Activated T-cell treated with anti-CD3 and anti-CD28 coated beads, Interleukin-2, amount 50 U/mL, for 4 hours (primary cell): ENCODE results near the gene HS6ST2. TPM values are rescaled to one million over a fixed set of nuclear protein-coding genes. Genes with fewer than 3 reads are reported as not detected.
"Not testable (repeated sequence)": the region's sequence is repeated elsewhere in the genome, so short reads cannot be mapped to it uniquely, and the experiment has no call there.

ENCODE experiments used
- ATAC-seq, 2 donors: fragments of 200-7000 bp; cut with Tn5 transposase; one replicate each; pipeline ENCODE4 v1.10.0; 2021
- DNase-seq: peaks from one replicate; pipeline ENCODE4 v3.0.0-alpha.2; 2020
- H3K27me3 Mint-ChIP-seq: one replicate; pipeline ENCODE4 v1.8.0; 2021; ENCODE audit warnings: low read depth, mixed read lengths
- H3K36me3 Mint-ChIP-seq: one replicate; pipeline ENCODE4 v1.8.0; 2022; ENCODE audit warnings: mixed read lengths; ENCODE audit not compliant: insufficient read depth
- H3K4me1 Mint-ChIP-seq: one replicate; pipeline ENCODE4 v1.8.0; 2021; ENCODE audit warnings: low read depth, mixed read lengths
- H3K4me3 Mint-ChIP-seq: one replicate; pipeline ENCODE4 v1.8.0; 2021; ENCODE audit warnings: mild to moderate bottlenecking, moderate library complexity, mixed read lengths
- H3K9me3 Mint-ChIP-seq: one replicate; pipeline ENCODE4 v1.8.0; 2021; ENCODE audit warnings: mixed read lengths
- total RNA-seq, 3 donors: library from RNA; stranded (reverse); gene quantifications; one replicate each; pipeline ENCODE4 v1.2.1, GENCODE V29; 2021

The HS6ST2 gene
- total RNA-seq, 3 donors from 2014 or later: 0.63 to 1.4 (median 0.89) TPM

- peaks cover 37% of the 10 kb centered on the region for H3K27me3 Mint-ChIP-seq
- no peak for DNase-seq
- ATAC-seq: peak in 1 of 2 donors; percentile 33
- H3K9me3 Mint-ChIP-seq: no peaks in the 10 kb centered on the region
- H3K4me3 Mint-ChIP-seq: peak overlapping the region; percentile 64
- no peaks in the 10 kb centered on the region for H3K36me3 Mint-ChIP-seq
- H3K4me1 Mint-ChIP-seq: peaks cover 7% of the 10 kb centered on the region
These were observed 978 bp downstream of the HS6ST2 start for GRCh38 chrX:132957211-132958090.

- no peak for DNase-seq
- ATAC-seq: peak in 1 of 2 donors; percentile 14
- Mint-ChIP-seq H3K4me1 (peaks cover 7% of the 10 kb centered on the region), H3K4me3 (peak overlapping the region; percentile 64), H3K36me3 (no peaks in the 10 kb centered on the region), H3K27me3 (peaks cover 37% of the 10 kb centered on the region), H3K9me3 (no peaks in the 10 kb centered on the region)
These were observed 1.8 kb downstream of the HS6ST2 start for GRCh38 chrX:132956421-132957210.

- H3K4me3 Mint-ChIP-seq: no peak overlapping the region
- no peak for DNase-seq
- ATAC-seq: no peak
- no peaks in the 10 kb centered on the region for H3K36me3 Mint-ChIP-seq
- H3K27me3 Mint-ChIP-seq: peaks cover 37% of the 10 kb centered on the region
- peaks cover 7% of the 10 kb centered on the region for H3K4me1 Mint-ChIP-seq
- no peaks in the 10 kb centered on the region for H3K9me3 Mint-ChIP-seq
These were observed 2.7 kb downstream of the HS6ST2 start for GRCh38 chrX:132955690-132956089.

GRCh38 chrX:132954323-132954722, 4.1 kb downstream of the HS6ST2 start:
- no peak for ATAC-seq
- Mint-ChIP-seq H3K9me3 (no peaks in the 10 kb centered on the region), H3K27me3 (peaks cover 31% of the 10 kb centered on the region), H3K36me3 (no peaks in the 10 kb centered on the region), H3K4me3 (no peak overlapping the region), H3K4me1 (peaks cover 7% of the 10 kb centered on the region)
- DNase-seq: no peak

GRCh38 chrX:132953354-132953753, 5.1 kb downstream of the HS6ST2 start:
- Mint-ChIP-seq H3K4me1 (peaks cover 4% of the 10 kb centered on the region), H3K4me3 (no peak overlapping the region), H3K36me3 (no peaks in the 10 kb centered on the region), H3K9me3 (no peaks in the 10 kb centered on the region), H3K27me3 (peaks cover 23% of the 10 kb centered on the region)
- DNase-seq (no peak), ATAC-seq (no peak)

GRCh38 chrX:132948648-132949260, 9.7 kb downstream of the HS6ST2 start:
- Mint-ChIP-seq H3K27me3 (peaks cover 2% of the 10 kb centered on the region), H3K4me1 (no peaks in the 10 kb centered on the region), H3K36me3 (no peaks in the 10 kb centered on the region), H3K4me3 (no peak overlapping the region), H3K9me3 (no peaks in the 10 kb centered on the region)
- no peak for ATAC-seq
- DNase-seq: no peak

- not testable (repeated sequence) for H3K9me3 Mint-ChIP-seq, H3K36me3 Mint-ChIP-seq, H3K4me3 Mint-ChIP-seq, H3K4me1 Mint-ChIP-seq, DNase-seq, H3K27me3 Mint-ChIP-seq, ATAC-seq
These were observed 13.3 kb downstream of the HS6ST2 start for GRCh38 chrX:132945055-132945599.

GRCh38 chrX:132940727-132941327, 17.6 kb downstream of the HS6ST2 start:
- H3K4me3 Mint-ChIP-seq: no peak overlapping the region
- no peaks in the 10 kb centered on the region for H3K4me1 Mint-ChIP-seq
- DNase-seq (no peak), ATAC-seq (no peak)
- no peaks in the 10 kb centered on the region for H3K36me3 Mint-ChIP-seq
- H3K27me3 Mint-ChIP-seq: no peaks in the 10 kb centered on the region
- no peaks in the 10 kb centered on the region for H3K9me3 Mint-ChIP-seq

GRCh38 chrX:132933170-132933569, 25.3 kb downstream of the HS6ST2 start:
- ATAC-seq: no peak
- no peak overlapping the region for H3K4me3 Mint-ChIP-seq

GRCh38 chrX:132924426-132924825, 34.0 kb downstream of the HS6ST2 start:
- Mint-ChIP-seq H3K4me3 (no peak overlapping the region), H3K27me3 (peaks cover 6% of the 10 kb centered on the region), H3K4me1 (no peaks in the 10 kb centered on the region), H3K36me3 (no peaks in the 10 kb centered on the region), H3K9me3 (no peaks in the 10 kb centered on the region)
- ATAC-seq: no peak
- DNase-seq: no peak

More at GRCh38 chrX:132933170-132933569, 25.3 kb downstream of the HS6ST2 start:
- H3K9me3 Mint-ChIP-seq: no peaks in the 10 kb centered on the region
- H3K27me3 Mint-ChIP-seq: peaks cover 4% of the 10 kb centered on the region
- no peaks in the 10 kb centered on the region for H3K4me1 Mint-ChIP-seq
- no peaks in the 10 kb centered on the region for H3K36me3 Mint-ChIP-seq
- DNase-seq: no peak

GRCh38 chrX:132918523-132918922, 39.9 kb downstream of the HS6ST2 start:
- ATAC-seq: no peak
- no peaks in the 10 kb centered on the region for H3K36me3 Mint-ChIP-seq

GRCh38 chrX:132916349-132916748, 42.1 kb downstream of the HS6ST2 start:
- DNase-seq: no peak
- ATAC-seq: no peak
- Mint-ChIP-seq H3K9me3 (no peaks in the 10 kb centered on the region), H3K27me3 (peaks cover 8% of the 10 kb centered on the region), H3K36me3 (no peaks in the 10 kb centered on the region), H3K4me1 (no peaks in the 10 kb centered on the region), H3K4me3 (no peak overlapping the region)

More at GRCh38 chrX:132918523-132918922, 39.9 kb downstream of the HS6ST2 start:
- Mint-ChIP-seq H3K4me3 (no peak overlapping the region), H3K27me3 (peaks cover 6% of the 10 kb centered on the region), H3K9me3 (no peaks in the 10 kb centered on the region), H3K4me1 (no peaks in the 10 kb centered on the region)
- DNase-seq: no peak

GRCh38 chrX:132909643-132910042, 48.8 kb downstream of the HS6ST2 start:
- DNase-seq: no peak
- Mint-ChIP-seq H3K4me3 (no peak overlapping the region), H3K9me3 (no peaks in the 10 kb centered on the region), H3K4me1 (no peaks in the 10 kb centered on the region), H3K27me3 (peaks cover 2% of the 10 kb centered on the region), H3K36me3 (no peaks in the 10 kb centered on the region)
- no peak for ATAC-seq

- no peak for DNase-seq
- H3K4me1 Mint-ChIP-seq: no peaks in the 10 kb centered on the region
- H3K27me3 Mint-ChIP-seq: peaks cover 2% of the 10 kb centered on the region
- H3K36me3 Mint-ChIP-seq: no peaks in the 10 kb centered on the region
- H3K9me3 Mint-ChIP-seq: no peaks in the 10 kb centered on the region
- H3K4me3 Mint-ChIP-seq: no peak overlapping the region
- no peak for ATAC-seq
These were observed 49.5 kb downstream of the HS6ST2 start for GRCh38 chrX:132908891-132909290.
